Endothelial cell of umbilical vein (primary cell): ENCODE results near the gene ZNF697. TPM values are rescaled to one million over a fixed set of nuclear protein-coding genes. Genes with fewer than 3 reads are reported as not detected.

Experiments used
- BruUV-seq: library from RNA; stranded (reverse); fragments of 400-500 nt; replicated peaks from 2 replicates; lab custom pipeline; 2021; lab: Mats Ljungman, UMichigan
- CTCF ChIA-PET: fragments of 300-600, 350-600 bp; sonication (Branson Sonifier 250); formaldehyde crosslinking; loops from one replicate; lab custom pipeline; 2021; ENCODE audit warnings: antibody characterized with exemption, inconsistent platforms; lab: Charles Lee
- POLR2A ChIA-PET: fragments of 300-600, 350-600 bp; sonication (Branson Sonifier 250); formaldehyde crosslinking; loops from one replicate; lab custom pipeline; 2021; ENCODE audit warnings: antibody characterized with exemption, inconsistent platforms; lab: Charles Lee
- DNase-seq: peaks from one replicate; pipeline ENCODE4 v3.0.0-alpha.2; 2011; ENCODE audit warnings: low read depth, low spot score
- FAIRE-seq: peaks from 2 replicates; lab custom pipeline; 2011; peaks lifted over from hg19 to GRCh38; lab: Jason Lieb, UNC
- H2AFZ ChIP-seq: 2 replicates; pipeline ENCODE4 v1.6.0; 2012; ENCODE audit warnings: low read depth, low read length, control low read depth, inconsistent platforms
- H3K27ac ChIP-seq: 2 replicates; pipeline ENCODE4 v1.5.1; 2011; ENCODE audit warnings: low read depth, mild to moderate bottlenecking, control low read depth, low read length, moderate library complexity; ENCODE audit not compliant: insufficient read depth
- H3K27me3 ChIP-seq, 2 experiments: 2 replicates each; pipeline versions ENCODE4 v1.6.0 to v1.6.1; 2011; ENCODE audit warnings: low read length in 2 of 2, mixed read lengths in 1 of 2; ENCODE audit not compliant: control insufficient read depth in 2 of 2, insufficient read depth in 2 of 2
- H3K36me3 ChIP-seq, 2 experiments: 2 replicates in 1 of 2; 3 replicates in 1 of 2; pipeline ENCODE4 v1.5.1; 2011; ENCODE audit warnings: low read length in 2 of 2, mild to moderate bottlenecking in 1 of 2, moderate library complexity in 1 of 2; ENCODE audit not compliant: control insufficient read depth in 2 of 2, insufficient read depth in 2 of 2; ENCODE audit errors: extremely low read depth in 1 of 2
- H3K4me1 ChIP-seq: 3 replicates; pipeline ENCODE4 v1.5.1; 2011; ENCODE audit warnings: mild to moderate bottlenecking, low read length; ENCODE audit not compliant: control insufficient read depth, insufficient read depth; ENCODE audit errors: extremely low read depth
- H3K4me2 ChIP-seq: 2 replicates; pipeline ENCODE4 v1.6.1; 2011; ENCODE audit warnings: low read length, control low read depth, mixed read lengths; ENCODE audit not compliant: insufficient read depth
- H3K4me3 ChIP-seq, 3 experiments: fragments of 200-600 bp in 1 of 3; sonication (generic), shearing (Covaris generic) in 1 of 3; replicated peaks in 1 of 3; 2 replicates each; pipeline ENCODE4 v1.5.1; 2011 to 2016; ENCODE audit warnings: control low read depth in 3 of 3, low read length in 3 of 3, mild to moderate bottlenecking in 2 of 3, inconsistent platforms in 1 of 3, low read depth in 1 of 3, moderate library complexity in 1 of 3; ENCODE audit not compliant: insufficient read depth in 1 of 3
- H3K79me2 ChIP-seq: 2 replicates; pipeline ENCODE4 v1.6.0; 2012; ENCODE audit warnings: low read length, inconsistent platforms; ENCODE audit not compliant: control insufficient read depth, insufficient read depth
- H3K9ac ChIP-seq: replicated peaks from 2 replicates; pipeline ENCODE3; 2011; ENCODE audit warnings: low read length, control low read depth; ENCODE audit not compliant: insufficient read depth; ENCODE audit errors: extremely low read depth
- H3K9me1 ChIP-seq: replicated peaks from 3 replicates; pipeline ENCODE4 v1.6.0; 2011; ENCODE audit warnings: mild to moderate bottlenecking, low read length; ENCODE audit not compliant: control insufficient read depth, insufficient read depth; ENCODE audit errors: extremely low read depth
- H3K9me3 ChIP-seq: replicated peaks from 2 replicates; pipeline ENCODE4 v1.5.1; 2012; ENCODE audit warnings: low read length, inconsistent platforms; ENCODE audit not compliant: control insufficient read depth, insufficient read depth
- H4K20me1 ChIP-seq: replicated peaks from 2 replicates; pipeline ENCODE3; 2011; ENCODE audit warnings: mild to moderate bottlenecking, low read length; ENCODE audit not compliant: control insufficient read depth, insufficient read depth; ENCODE audit errors: extremely low read depth
- CTCF ChIP-seq, 2 donors: IDR thresholded peaks; 1 replicate in 1 of 2; 2 replicates in 1 of 2; pipeline ENCODE4 v1.5.1; 2011; ENCODE audit warnings: low read length in 2 of 2, mild to moderate bottlenecking in 2 of 2, moderate library complexity in 2 of 2, control low read depth in 1 of 2, inconsistent platforms in 1 of 2, low read depth in 1 of 2; ENCODE audit not compliant: insufficient read depth in 1 of 2; ENCODE audit errors: extremely low read depth in 1 of 2
- EZH2 ChIP-seq: IDR thresholded peaks from 2 replicates; pipeline ENCODE4 v1.6.1; 2012; ENCODE audit warnings: borderline replicate concordance, low read depth, mild to moderate bottlenecking, moderate library complexity, low read length, inconsistent platforms; ENCODE audit not compliant: severe bottlenecking
- FOS ChIP-seq: IDR thresholded peaks from 2 replicates; pipeline ENCODE4 v1.6.1; 2011; ENCODE audit warnings: mild to moderate bottlenecking, low read length, moderate library complexity, borderline replicate concordance; ENCODE audit not compliant: insufficient read depth
- GATA2 ChIP-seq: IDR thresholded peaks from 2 replicates; pipeline ENCODE4 v1.7.0; 2011; ENCODE audit warnings: low read depth, mild to moderate bottlenecking, moderate library complexity, mixed read lengths, low read length; ENCODE audit not compliant: insufficient read length, insufficient read depth
- JUN ChIP-seq: IDR thresholded peaks from 2 replicates; pipeline ENCODE4 v1.6.1; 2011; ENCODE audit warnings: borderline replicate concordance, low read depth; ENCODE audit not compliant: insufficient read length, insufficient read depth
- MAX ChIP-seq: IDR thresholded peaks from 2 replicates; pipeline ENCODE4 v1.6.1; 2011; ENCODE audit not compliant: insufficient read depth, insufficient read length
- MYC ChIP-seq: IDR thresholded peaks from one replicate; pipeline ENCODE4 v1.6.1; 2011; ENCODE audit warnings: mild to moderate bottlenecking, low read depth, low read length
- POLR2A ChIP-seq: IDR thresholded peaks from 2 replicates; pipeline ENCODE4 v1.6.1; 2012; ENCODE audit warnings: low read depth, mild to moderate bottlenecking, control low read depth, low read length
- POLR2AphosphoS5 ChIP-seq: IDR thresholded peaks from 2 replicates; pipeline ENCODE4 v1.6.1; 2012; ENCODE audit warnings: low read depth, mild to moderate bottlenecking, control low read depth, low read length, moderate library complexity; ENCODE audit not compliant: insufficient read depth
- dilution Hi-C: fragments of 300-500 bp; cut with MboI; formaldehyde crosslinking; loops from one replicate; pipeline ENCODE4 v1.15.0; 2019; ENCODE audit warnings: low sequenced_read_pairs; ENCODE audit not compliant: extremely low pct_ligation_motif_present
- intact Hi-C: fragments of 100-400 bp; cut with micrococcal nuclease; formaldehyde crosslinking; loops from one replicate; pipeline ENCODE4 v1.10.0; 2022
- polyA plus RNA-seq, 4 experiments: library from polyadenylated mRNA; depleted of rRNA in 3 of 4; stranded (reverse) in 3 of 4; unstranded in 1 of 4; fragments of >200 nt; gene quantifications; 2 replicates each; pipeline versions ENCODE4 v1.2.1 to v1.2.3, GENCODE V29; 2011 to 2012; ENCODE audit warnings: missing spikeins in 1 of 4
- total RNA-seq: library from RNA; stranded (reverse); gene quantifications from 2 replicates; pipeline ENCODE4 v1.2.3, GENCODE V29; 2021

ZNF697 gene
- total and polyA plus RNA-seq, 2 donors (not counting 3 experiments of a cell fraction or from before 2014, with no cell fraction given): 6.2 to 14.1 TPM

- dilution Hi-C loops: no loop called here
Observed at GRCh38 chr1:119633575-119633974, 14.5 kb downstream of the ZNF697 start.

More at GRCh38 chr1:119633575-119633974, 14.5 kb downstream of the ZNF697 start:
- H3K9ac ChIP-seq: no peak overlapping the region
- TF ChIP-seq POLR2AphosphoS5: no peak
- no peak for TF ChIP-seq MYC
- no peak for TF ChIP-seq GATA2
- TF ChIP-seq CTCF (IDR thresholded peaks at IDR 0.05; ENCODE audit: extremely low read depth in 1 of 2, insufficient read depth in 1 of 2, low read depth in 1 of 2, low read length in 2 of 2): no peak
- TF ChIP-seq FOS: no peak
- no peak for TF ChIP-seq POLR2A
- TF ChIP-seq MAX: no peak
- TF ChIP-seq JUN: no peak
- no peak for TF ChIP-seq EZH2
- DNase-seq (no peak), FAIRE-seq (no peak)
- H3K27ac ChIP-seq: peak overlapping the region; percentile 91
- H3K4me3 ChIP-seq: no peak overlapping the region
- H3K4me1 ChIP-seq: peaks cover 71% of the 10 kb centered on the region
- no peaks in the 10 kb centered on the region for H3K27me3 ChIP-seq
- no TSS peak for BruUV-seq
- no peak overlapping the region for H2AFZ ChIP-seq
- H4K20me1 ChIP-seq: no peaks in the 10 kb centered on the region
- ChIA-PET CTCF (interaction anchor here (0.6 to 4.0 kb wide), 4 partner anchors 14 to 41 kb away, joined by 3 to 32 read pairs (median 8); partner anchors contain the start of gene ZNF697), POLR2A (interaction anchor here (0.7 to 2.7 kb wide), 2 partner anchors 14 to 108 kb away, joined by 4 to 21 read pairs; partner anchors contain the start of gene ZNF697)
- intact Hi-C loops: no loop called here
- peak overlapping the region; percentile 23 for H3K4me2 ChIP-seq
- H3K9me1 ChIP-seq: no peaks in the 10 kb centered on the region
- H3K79me2 ChIP-seq: peaks cover 88% of the 10 kb centered on the region
- no peaks in the 10 kb centered on the region for H3K36me3 ChIP-seq
- no peaks in the 10 kb centered on the region for H3K9me3 ChIP-seq
